ENCODE data around the gene TMEM106B. TPM values are rescaled to one million over a fixed set of nuclear protein-coding genes. Genes with fewer than 3 reads are reported as not detected.

TMEM106B gene
- total and polyA plus RNA-seq, 2 experiments from 2014 or later, result 20.1 to 42.8 TPM

DNA sequence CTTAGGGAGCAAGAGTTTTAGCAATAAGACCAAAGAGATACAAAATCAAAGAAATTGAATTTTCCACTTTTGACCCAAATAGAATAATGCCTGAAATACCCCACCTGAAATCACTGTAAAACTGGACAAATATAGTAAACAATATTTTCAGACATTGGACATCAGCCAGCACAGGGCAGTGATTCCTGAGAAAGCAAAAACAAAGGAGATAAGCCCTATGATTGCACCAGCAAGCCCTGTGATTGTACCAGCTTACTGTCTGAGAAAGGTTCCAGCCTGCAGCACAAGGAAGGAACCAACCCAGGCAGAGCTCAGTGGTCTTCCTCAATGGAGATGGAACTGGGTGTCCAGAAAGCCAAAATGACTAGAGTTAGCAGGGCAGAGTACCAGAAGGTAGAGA, 10.3 kb downstream of the TMEM106B start:
- Histone ChIP-seq H3K79me2 (replicated peaks; ENCODE audit: insufficient read depth) (no peaks in the 10 kb centered on the region), H3F3A (replicated peaks; ENCODE audit: low read depth) (no peaks in the 10 kb centered on the region), H3K4me3 (no peak overlapping the region), H3K9me2 (ENCODE audit: insufficient read depth) (no peaks in the 10 kb centered on the region), H3K27ac (ENCODE audit: low read depth) (peak overlapping the region; percentile 12; the same call in 1 of the 2 replicates), H3K36me3 (ENCODE audit: insufficient read depth) (peaks cover 14% of the 10 kb centered on the region), H4K20me1 (replicated peaks; ENCODE audit: insufficient read depth) (no peaks in the 10 kb centered on the region), H2AFZ (no peak overlapping the region), H3K4me1 (ENCODE audit: insufficient read depth) (peaks cover 10% of the 10 kb centered on the region; the same call in 1 of the 2 replicates), H3K27me3 (ENCODE audit: insufficient read depth) (no peaks in the 10 kb centered on the region), H3K4me2 (no peak overlapping the region)
- peaks cover 16% of the 10 kb centered on the region; the same call in 2 of the 3 replicates for H3K4me1 Mint-ChIP-seq
- H3K4me3 Mint-ChIP-seq, result no peak overlapping the region
- no peaks in the 10 kb centered on the region for H3K27me3 Mint-ChIP-seq (ENCODE audit: insufficient read depth, low read depth, poor library complexity)
- H3K36me3 Mint-ChIP-seq (ENCODE audit: low read depth), result peaks cover 47% of the 10 kb centered on the region
- no peak overlapping the region; the same call in 1 of the 2 replicates for H3K27ac Mint-ChIP-seq
- no peak for DNase-seq (ENCODE audit: low spot score)
- peaks cover 13% of the 10 kb centered on the region for H3K9me3 Mint-ChIP-seq
- ATAC-seq, result no peak
- TF ChIP-seq, protein P1, sequence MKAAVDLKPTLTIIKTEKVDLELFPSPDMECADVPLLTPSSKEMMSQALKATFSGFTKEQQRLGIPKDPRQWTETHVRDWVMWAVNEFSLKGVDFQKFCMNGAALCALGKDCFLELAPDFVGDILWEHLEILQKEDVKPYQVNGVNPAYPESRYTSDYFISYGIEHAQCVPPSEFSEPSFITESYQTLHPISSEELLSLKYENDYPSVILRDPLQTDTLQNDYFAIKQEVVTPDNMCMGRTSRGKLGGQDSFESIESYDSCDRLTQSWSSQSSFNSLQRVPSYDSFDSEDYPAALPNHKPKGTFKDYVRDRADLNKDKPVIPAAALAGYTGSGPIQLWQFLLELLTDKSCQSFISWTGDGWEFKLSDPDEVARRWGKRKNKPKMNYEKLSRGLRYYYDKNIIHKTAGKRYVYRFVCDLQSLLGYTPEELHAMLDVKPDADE (IDR thresholded peaks at IDR 0.05), result no peak
- TF ChIP-seq, protein P2, sequence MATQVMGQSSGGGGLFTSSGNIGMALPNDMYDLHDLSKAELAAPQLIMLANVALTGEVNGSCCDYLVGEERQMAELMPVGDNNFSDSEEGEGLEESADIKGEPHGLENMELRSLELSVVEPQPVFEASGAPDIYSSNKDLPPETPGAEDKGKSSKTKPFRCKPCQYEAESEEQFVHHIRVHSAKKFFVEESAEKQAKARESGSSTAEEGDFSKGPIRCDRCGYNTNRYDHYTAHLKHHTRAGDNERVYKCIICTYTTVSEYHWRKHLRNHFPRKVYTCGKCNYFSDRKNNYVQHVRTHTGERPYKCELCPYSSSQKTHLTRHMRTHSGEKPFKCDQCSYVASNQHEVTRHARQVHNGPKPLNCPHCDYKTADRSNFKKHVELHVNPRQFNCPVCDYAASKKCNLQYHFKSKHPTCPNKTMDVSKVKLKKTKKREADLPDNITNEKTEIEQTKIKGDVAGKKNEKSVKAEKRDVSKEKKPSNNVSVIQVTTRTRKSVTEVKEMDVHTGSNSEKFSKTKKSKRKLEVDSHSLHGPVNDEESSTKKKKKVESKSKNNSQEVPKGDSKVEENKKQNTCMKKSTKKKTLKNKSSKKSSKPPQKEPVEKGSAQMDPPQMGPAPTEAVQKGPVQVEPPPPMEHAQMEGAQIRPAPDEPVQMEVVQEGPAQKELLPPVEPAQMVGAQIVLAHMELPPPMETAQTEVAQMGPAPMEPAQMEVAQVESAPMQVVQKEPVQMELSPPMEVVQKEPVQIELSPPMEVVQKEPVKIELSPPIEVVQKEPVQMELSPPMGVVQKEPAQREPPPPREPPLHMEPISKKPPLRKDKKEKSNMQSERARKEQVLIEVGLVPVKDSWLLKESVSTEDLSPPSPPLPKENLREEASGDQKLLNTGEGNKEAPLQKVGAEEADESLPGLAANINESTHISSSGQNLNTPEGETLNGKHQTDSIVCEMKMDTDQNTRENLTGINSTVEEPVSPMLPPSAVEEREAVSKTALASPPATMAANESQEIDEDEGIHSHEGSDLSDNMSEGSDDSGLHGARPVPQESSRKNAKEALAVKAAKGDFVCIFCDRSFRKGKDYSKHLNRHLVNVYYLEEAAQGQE (IDR thresholded peaks at IDR 0.05; ENCODE audit: unreplicated experiment), result no peak
- TF ChIP-seq EZH2 (IDR thresholded peaks at IDR 0.05; ENCODE audit: low read depth, unreplicated experiment) (no peak), STAT1 (IDR thresholded peaks at IDR 0.05; ENCODE audit: unreplicated experiment) (no peak), ZNF114 (CRISPR knock-in tag; IDR thresholded peaks at IDR 0.05) (no peak), NANOG (IDR thresholded peaks at IDR 0.05; ENCODE audit: borderline replicate concordance) (no peak), ZNF331 (CRISPR knock-in tag; IDR thresholded peaks at IDR 0.05; ENCODE audit: low read depth) (no peak), JUNB (IDR thresholded peaks at IDR 0.05; ENCODE audit: unreplicated experiment) (no peak), CREB1 (CRISPR knock-in tag; IDR thresholded peaks at IDR 0.05; ENCODE audit: low read depth) (no peak), EZH2phosphoT487 (IDR thresholded peaks at IDR 0.05; ENCODE audit: unreplicated experiment) (no peak), POLR2AphosphoS5 (IDR thresholded peaks at IDR 0.05; ENCODE audit: low read depth) (no peak)
- TF ChIP-seq, protein P3, sequence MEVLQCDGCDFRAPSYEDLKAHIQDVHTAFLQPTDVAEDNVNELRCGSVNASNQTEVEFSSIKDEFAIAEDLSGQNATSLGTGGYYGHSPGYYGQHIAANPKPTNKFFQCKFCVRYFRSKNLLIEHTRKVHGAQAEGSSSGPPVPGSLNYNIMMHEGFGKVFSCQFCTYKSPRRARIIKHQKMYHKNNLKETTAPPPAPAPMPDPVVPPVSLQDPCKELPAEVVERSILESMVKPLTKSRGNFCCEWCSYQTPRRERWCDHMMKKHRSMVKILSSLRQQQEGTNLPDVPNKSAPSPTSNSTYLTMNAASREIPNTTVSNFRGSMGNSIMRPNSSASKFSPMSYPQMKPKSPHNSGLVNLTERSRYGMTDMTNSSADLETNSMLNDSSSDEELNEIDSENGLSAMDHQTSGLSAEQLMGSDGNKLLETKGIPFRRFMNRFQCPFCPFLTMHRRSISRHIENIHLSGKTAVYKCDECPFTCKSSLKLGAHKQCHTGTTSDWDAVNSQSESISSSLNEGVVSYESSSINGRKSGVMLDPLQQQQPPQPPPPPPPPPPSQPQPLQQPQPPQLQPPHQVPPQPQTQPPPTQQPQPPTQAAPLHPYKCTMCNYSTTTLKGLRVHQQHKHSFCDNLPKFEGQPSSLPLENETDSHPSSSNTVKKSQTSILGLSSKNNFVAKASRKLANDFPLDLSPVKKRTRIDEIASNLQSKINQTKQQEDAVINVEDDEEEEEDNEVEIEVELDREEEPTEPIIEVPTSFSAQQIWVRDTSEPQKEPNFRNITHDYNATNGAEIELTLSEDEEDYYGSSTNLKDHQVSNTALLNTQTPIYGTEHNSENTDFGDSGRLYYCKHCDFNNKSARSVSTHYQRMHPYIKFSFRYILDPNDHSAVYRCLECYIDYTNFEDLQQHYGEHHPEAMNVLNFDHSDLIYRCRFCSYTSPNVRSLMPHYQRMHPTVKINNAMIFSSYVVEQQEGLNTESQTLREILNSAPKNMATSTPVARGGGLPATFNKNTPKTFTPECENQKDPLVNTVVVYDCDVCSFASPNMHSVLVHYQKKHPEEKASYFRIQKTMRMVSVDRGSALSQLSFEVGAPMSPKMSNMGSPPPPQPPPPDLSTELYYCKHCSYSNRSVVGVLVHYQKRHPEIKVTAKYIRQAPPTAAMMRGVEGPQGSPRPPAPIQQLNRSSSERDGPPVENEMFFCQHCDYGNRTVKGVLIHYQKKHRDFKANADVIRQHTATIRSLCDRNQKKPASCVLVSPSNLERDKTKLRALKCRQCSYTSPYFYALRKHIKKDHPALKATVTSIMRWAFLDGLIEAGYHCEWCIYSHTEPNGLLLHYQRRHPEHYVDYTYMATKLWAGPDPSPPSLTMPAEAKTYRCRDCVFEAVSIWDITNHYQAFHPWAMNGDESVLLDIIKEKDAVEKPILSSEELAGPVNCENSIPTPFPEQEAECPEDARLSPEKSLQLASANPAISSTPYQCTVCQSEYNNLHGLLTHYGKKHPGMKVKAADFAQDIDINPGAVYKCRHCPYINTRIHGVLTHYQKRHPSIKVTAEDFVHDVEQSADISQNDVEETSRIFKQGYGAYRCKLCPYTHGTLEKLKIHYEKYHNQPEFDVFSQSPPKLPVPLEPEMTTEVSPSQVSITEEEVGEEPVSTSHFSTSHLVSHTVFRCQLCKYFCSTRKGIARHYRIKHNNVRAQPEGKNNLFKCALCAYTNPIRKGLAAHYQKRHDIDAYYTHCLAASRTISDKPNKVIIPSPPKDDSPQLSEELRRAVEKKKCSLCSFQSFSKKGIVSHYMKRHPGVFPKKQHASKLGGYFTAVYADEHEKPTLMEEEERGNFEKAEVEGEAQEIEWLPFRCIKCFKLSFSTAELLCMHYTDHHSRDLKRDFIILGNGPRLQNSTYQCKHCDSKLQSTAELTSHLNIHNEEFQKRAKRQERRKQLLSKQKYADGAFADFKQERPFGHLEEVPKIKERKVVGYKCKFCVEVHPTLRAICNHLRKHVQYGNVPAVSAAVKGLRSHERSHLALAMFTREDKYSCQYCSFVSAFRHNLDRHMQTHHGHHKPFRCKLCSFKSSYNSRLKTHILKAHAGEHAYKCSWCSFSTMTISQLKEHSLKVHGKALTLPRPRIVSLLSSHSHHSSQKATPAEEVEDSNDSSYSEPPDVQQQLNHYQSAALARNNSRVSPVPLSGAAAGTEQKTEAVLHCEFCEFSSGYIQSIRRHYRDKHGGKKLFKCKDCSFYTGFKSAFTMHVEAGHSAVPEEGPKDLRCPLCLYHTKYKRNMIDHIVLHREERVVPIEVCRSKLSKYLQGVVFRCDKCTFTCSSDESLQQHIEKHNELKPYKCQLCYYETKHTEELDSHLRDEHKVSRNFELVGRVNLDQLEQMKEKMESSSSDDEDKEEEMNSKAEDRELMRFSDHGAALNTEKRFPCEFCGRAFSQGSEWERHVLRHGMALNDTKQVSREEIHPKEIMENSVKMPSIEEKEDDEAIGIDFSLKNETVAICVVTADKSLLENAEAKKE (CRISPR knock-in tag; IDR thresholded peaks at IDR 0.05), result no peak
- TF ChIP-seq, protein P4, sequence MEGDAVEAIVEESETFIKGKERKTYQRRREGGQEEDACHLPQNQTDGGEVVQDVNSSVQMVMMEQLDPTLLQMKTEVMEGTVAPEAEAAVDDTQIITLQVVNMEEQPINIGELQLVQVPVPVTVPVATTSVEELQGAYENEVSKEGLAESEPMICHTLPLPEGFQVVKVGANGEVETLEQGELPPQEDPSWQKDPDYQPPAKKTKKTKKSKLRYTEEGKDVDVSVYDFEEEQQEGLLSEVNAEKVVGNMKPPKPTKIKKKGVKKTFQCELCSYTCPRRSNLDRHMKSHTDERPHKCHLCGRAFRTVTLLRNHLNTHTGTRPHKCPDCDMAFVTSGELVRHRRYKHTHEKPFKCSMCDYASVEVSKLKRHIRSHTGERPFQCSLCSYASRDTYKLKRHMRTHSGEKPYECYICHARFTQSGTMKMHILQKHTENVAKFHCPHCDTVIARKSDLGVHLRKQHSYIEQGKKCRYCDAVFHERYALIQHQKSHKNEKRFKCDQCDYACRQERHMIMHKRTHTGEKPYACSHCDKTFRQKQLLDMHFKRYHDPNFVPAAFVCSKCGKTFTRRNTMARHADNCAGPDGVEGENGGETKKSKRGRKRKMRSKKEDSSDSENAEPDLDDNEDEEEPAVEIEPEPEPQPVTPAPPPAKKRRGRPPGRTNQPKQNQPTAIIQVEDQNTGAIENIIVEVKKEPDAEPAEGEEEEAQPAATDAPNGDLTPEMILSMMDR (conservative IDR thresholded peaks at IDR 0.05; ENCODE audit: low read depth in 2 of 2), result no peak

Measured in GM23338 (cell line).